D721Med (cell line): Measurements from ENCODE around the gene FAM3B.

Experiments used
- DNase-seq: peaks from one replicate; pipeline ENCODE4 v3.0.0; 2011; ENCODE audit warnings: low spot score; ENCODE audit not compliant: insufficient read length
- FAIRE-seq: peaks from 2 replicates; lab custom pipeline; 2011; peaks lifted over from hg19 to GRCh38; lab: Jason Lieb, UNC
- CTCF ChIP-seq: IDR thresholded peaks from 2 replicates; pipeline ENCODE4 v1.5.1; 2012; ENCODE audit warnings: mild to moderate bottlenecking, control low read depth; ENCODE audit not compliant: insufficient read depth; ENCODE audit errors: missing control alignments

The FAM3B gene

GRCh38 chr21:41360072-41360821 lies 43.6 kb downstream of the FAM3B start:
- no peak for DNase-seq
- no peak for FAIRE-seq
- no peak for TF ChIP-seq CTCF

- TF ChIP-seq CTCF: no peak
- FAIRE-seq: no peak
- DNase-seq: no peak
Measured at GRCh38 chr21:41361053-41361785, 44.6 kb downstream of the FAM3B start.

GRCh38 chr21:41361786-41362604 lies 45.4 kb downstream of the FAM3B start, which contains the start of gene MX2:
TSS of gene MX2 (plus strand) at chr21:41362027. CDS start at chr21:41376907, 14,880 bp downstream.
- no peak for DNase-seq
- no peak for FAIRE-seq

GRCh38 chr21:41362605-41363369 lies 46.2 kb downstream of the FAM3B start:
- DNase-seq (no peak), FAIRE-seq (no peak)
- no peak for TF ChIP-seq CTCF

More at GRCh38 chr21:41361786-41362604, 45.4 kb downstream of the FAM3B start, which contains the start of gene MX2:
- TF ChIP-seq CTCF: no peak

GRCh38 chr21:41363370-41364270 lies 47.0 kb downstream of the FAM3B start:
- no peak for DNase-seq
- TF ChIP-seq CTCF: no peak
- no peak for FAIRE-seq
